ENCODE data around the gene GLI2. TPM values are rescaled to one million over a fixed set of nuclear protein-coding genes. Genes with fewer than 3 reads are reported as not detected.

Gene GLI2
- total RNA-seq, 1 experiment from 2014 or later = 3.4 TPM

GRCh38 chr2:120707816-120708215 lies 27.9 kb upstream of the GLI2 start (continued):
- no peak for TF ChIP-seq RAD21 (IDR thresholded peaks at IDR 0.05; ENCODE audit: low read depth)
- TF ChIP-seq FOSL1 (IDR thresholded peaks at IDR 0.05; ENCODE audit: low read depth) = no peak
- no peak for TF ChIP-seq CBX3 (IDR thresholded peaks at IDR 0.05; ENCODE audit: low read depth)
- no peak for TF ChIP-seq YY1 (IDR thresholded peaks at IDR 0.05; ENCODE audit: extremely low read depth, insufficient replicate concordance, low read depth, low read length)
- TF ChIP-seq JUND (IDR thresholded peaks at IDR 0.05) = no peak
- no peak for TF ChIP-seq TCF7L2 (IDR thresholded peaks at IDR 0.05; ENCODE audit: borderline replicate concordance, extremely low read depth, insufficient read depth, insufficient read length)
- TF ChIP-seq ZNF274 (IDR thresholded peaks at IDR 0.05; ENCODE audit: low read depth, low read length) = no peak
- no peak for TF ChIP-seq EZH2 (IDR thresholded peaks at IDR 0.05)
- no peak for TF ChIP-seq MAX (IDR thresholded peaks at IDR 0.05)

GRCh38 chr2:120708944-120709607 lies 26.6 kb upstream of the GLI2 start:
- Histone ChIP-seq H3K27me3 (ENCODE audit: insufficient read depth, low read length) (no peaks in the 10 kb centered on the region), H3K9ac (ENCODE audit: low read length) (no peak overlapping the region), H3K4me1 (ENCODE audit: control insufficient read depth in 1 of 2, insufficient read depth in 2 of 2, low read length in 2 of 2) (peaks cover 14 to 21% of the 10 kb centered on the region in 2 experiments; a peak in 3 of 4 replicates), H3K36me3 (ENCODE audit: control insufficient read depth in 1 of 2, insufficient read depth in 2 of 2, low read length in 2 of 2) (no peaks in the 10 kb centered on the region), H3K4me3 (replicated peaks in 1 of 2; ENCODE audit: low read depth in 1 of 2, low read length in 2 of 2) (no peak overlapping the region), H4K20me1 (ENCODE audit: insufficient read depth) (no peaks in the 10 kb centered on the region), H3K79me2 (ENCODE audit: insufficient read depth, low read length) (no peaks in the 10 kb centered on the region), H3K9me2 (ENCODE audit: insufficient read depth) (no peaks in the 10 kb centered on the region), H2AFZ (ENCODE audit: low read depth, low read length, poor library complexity, severe bottlenecking) (no peak overlapping the region), H3K9me3 (ENCODE audit: control insufficient read depth in 1 of 2, insufficient read depth in 1 of 2, low read depth in 1 of 2, low read length in 2 of 2) (no peaks in the 10 kb centered on the region), H3K4me2 (ENCODE audit: low read length) (no peak overlapping the region), H3K27ac (ENCODE audit: low read depth, low read length) (no peak overlapping the region)
- TF ChIP-seq ZNF274 (IDR thresholded peaks at IDR 0.05; ENCODE audit: low read depth, low read length) (no peak), RAD21 (IDR thresholded peaks at IDR 0.05; ENCODE audit: low read depth) (no peak), EGR1 (IDR thresholded peaks at IDR 0.05; ENCODE audit: low read depth) (peak; percentile 48; the same call in 1 of the 2 replicates)
- no peak for DNase-seq (ENCODE audit: low read depth, low spot score)
- ChIA-PET RAD21 (ENCODE audit: low non-redundant PET in 1 of 2, low total read pairs in 2 of 2, uncharacterized antibody in 2 of 2, unreplicated experiment in 2 of 2) (no interaction called here), POLR2A (no interaction called here), CTCF (no interaction called here)
- no peak for ATAC-seq
- no TSS peak for BruUV-seq (replicated peaks)
- intact Hi-C loops (cut with micrococcal nuclease) = no loop called here

All from HCT116 (cell line).